Kidney epithelial cell (primary cell): ENCODE results near the gene LAMA4. TPM values are rescaled to one million over a fixed set of nuclear protein-coding genes. Genes with fewer than 3 reads are reported as not detected.

Experiments used
- DNase-seq: peaks from one replicate; pipeline ENCODE4 v3.0.0-alpha.2; 2010; ENCODE audit warnings: low read depth
- H3K27me3 ChIP-seq: 2 replicates; pipeline ENCODE4 v1.6.0; 2011; ENCODE audit warnings: low read length; ENCODE audit not compliant: control insufficient read depth, insufficient read depth
- H3K36me3 ChIP-seq: 2 replicates; pipeline ENCODE4 v1.5.1; 2011; ENCODE audit warnings: low read length; ENCODE audit not compliant: control insufficient read depth, insufficient read depth
- H3K4me3 ChIP-seq: 2 replicates; pipeline ENCODE4 v1.5.1; 2011; ENCODE audit warnings: low read depth, mild to moderate bottlenecking, control low read depth, low read length
- CTCF ChIP-seq: IDR thresholded peaks from 2 replicates; pipeline ENCODE4 v1.5.1; 2011; ENCODE audit warnings: mild to moderate bottlenecking, moderate library complexity, low read length, control low read depth, inconsistent platforms; ENCODE audit not compliant: insufficient read depth, poor library complexity, severe bottlenecking
- total RNA-seq: library from RNA; depleted of rRNA; stranded (reverse); fragments of >200 nt; gene quantifications from 2 replicates; pipeline ENCODE4 v1.2.3, GENCODE V29; 2015

Gene LAMA4
- total RNA-seq, 1 donor from 2014 or later: 5.6 TPM

DNA sequence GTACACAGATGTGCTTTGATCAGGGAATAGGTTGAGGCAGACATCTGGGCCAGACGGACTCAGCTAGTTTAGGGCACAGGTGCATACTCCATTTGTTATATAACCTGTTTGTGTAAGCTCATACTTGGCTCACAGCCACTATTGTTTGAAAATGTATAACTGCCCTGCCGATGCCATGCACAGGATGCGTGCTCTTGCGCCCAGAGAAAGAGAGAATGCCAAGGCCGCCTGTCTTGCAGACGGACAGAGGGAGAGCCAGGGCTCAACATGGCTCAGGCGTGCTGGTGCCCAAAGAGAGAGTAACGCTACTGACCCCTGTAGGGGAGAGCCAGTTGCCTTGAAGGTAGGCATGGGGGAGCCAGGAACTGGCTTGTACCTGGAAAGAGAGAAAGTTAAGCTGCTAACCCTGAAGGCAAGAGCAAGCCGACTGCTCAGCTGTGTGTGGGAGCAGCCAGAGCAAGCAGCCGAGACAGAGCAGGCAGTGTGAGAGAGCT lies 109.2 kb downstream of the LAMA4 start:
- no peaks in the 10 kb centered on the region for H3K27me3 ChIP-seq
- DNase-seq: no peak
- H3K36me3 ChIP-seq: no peaks in the 10 kb centered on the region
- no peak overlapping the region for H3K4me3 ChIP-seq
- TF ChIP-seq CTCF: no peak

DNA sequence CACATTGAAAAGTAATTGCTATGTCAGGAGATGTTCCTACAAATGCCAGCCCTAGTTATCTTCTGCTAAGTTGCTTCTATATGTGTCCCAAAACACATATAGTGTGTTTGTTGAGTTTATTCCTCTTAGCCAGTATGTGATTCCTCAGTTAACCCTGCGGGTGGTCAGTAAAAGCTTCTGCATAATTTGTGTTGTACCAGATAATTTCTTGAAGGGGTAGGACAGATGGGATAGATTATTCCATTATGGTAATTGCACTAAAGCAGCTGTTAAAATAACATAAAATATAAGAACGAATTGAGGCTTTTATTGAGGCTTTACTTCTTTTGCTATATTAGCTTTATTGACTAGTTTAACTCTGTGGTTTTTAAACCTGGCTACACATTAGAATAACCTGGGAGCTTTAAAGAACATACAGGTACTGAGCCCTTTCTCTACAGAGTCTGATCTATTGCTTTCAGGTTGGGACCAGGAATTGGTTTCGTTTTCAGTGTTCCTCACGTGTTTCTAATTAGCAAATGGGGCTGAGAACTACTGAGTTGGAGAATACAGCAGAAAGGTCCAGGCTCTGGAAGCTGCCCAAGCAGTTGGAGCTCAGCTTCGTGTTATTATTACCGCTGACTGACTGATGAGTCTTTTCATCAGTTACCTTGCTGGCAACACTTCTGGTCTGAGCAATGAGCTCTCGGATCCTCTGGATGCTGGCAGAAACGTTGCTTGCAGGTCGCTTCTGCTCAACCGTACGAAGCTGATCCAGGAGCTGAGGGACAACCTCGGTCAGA lies 110.0 kb downstream of the LAMA4 start:
- DNase-seq: no peak
- H3K36me3 ChIP-seq: no peaks in the 10 kb centered on the region
- no peaks in the 10 kb centered on the region for H3K27me3 ChIP-seq
- TF ChIP-seq CTCF: no peak
- no peak overlapping the region for H3K4me3 ChIP-seq

GRCh38 chr6:112141707-112142106 lies 112.7 kb downstream of the LAMA4 start:
- Histone ChIP-seq H3K4me3 (no peak overlapping the region), H3K36me3 (no peaks in the 10 kb centered on the region), H3K27me3 (no peaks in the 10 kb centered on the region)
- no peak for DNase-seq
- TF ChIP-seq CTCF: no peak

GRCh38 chr6:112139052-112139451 lies 115.3 kb downstream of the LAMA4 start:
- Histone ChIP-seq H3K4me3 (no peak overlapping the region), H3K36me3 (no peaks in the 10 kb centered on the region), H3K27me3 (no peaks in the 10 kb centered on the region)
- DNase-seq: no peak
- TF ChIP-seq CTCF: no peak

- Histone ChIP-seq H3K27me3 (no peaks in the 10 kb centered on the region), H3K4me3 (no peak overlapping the region), H3K36me3 (no peaks in the 10 kb centered on the region)
- TF ChIP-seq CTCF: no peak
- no peak for DNase-seq
Observed at GRCh38 chr6:112130878-112131277, 123.5 kb downstream of the LAMA4 start.

- no peak for DNase-seq
- H3K27me3 ChIP-seq: no peaks in the 10 kb centered on the region
- no peaks in the 10 kb centered on the region for H3K36me3 ChIP-seq
- no peak overlapping the region for H3K4me3 ChIP-seq
- TF ChIP-seq CTCF: no peak
Observed at GRCh38 chr6:112128208-112128607, 126.2 kb downstream of the LAMA4 start.
